ENCODE data around the gene NDST3. TPM values are rescaled to one million over a fixed set of nuclear protein-coding genes. Genes with fewer than 3 reads are reported as not detected.

The NDST3 gene
- polyA plus RNA-seq, 1 donor (not counting 4 experiments of a cell fraction or from before 2014, with no cell fraction given), result not detected

DNA sequence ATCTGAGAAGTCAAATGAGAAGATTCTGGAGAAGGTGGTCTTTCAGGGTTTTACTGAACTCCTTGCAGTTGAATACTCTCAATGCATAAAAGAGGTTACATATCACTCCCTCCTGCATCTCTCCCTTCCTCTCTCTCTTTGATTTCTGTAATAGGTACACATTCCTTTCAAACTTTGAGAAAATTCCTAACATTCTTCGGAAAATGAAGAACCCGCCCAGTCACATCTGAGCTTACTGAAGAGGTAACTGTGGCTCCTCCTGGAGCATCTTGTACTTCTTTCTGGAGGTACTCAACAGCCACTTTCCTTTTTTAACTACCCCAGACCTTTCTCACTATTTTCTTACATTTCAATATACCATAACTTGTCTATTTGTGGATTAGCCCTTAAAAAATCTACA is 24.7 kb downstream of the NDST3 start:
- no peaks in the 10 kb centered on the region for H3K9me3 ChIP-seq (ENCODE audit: control insufficient read depth, low read depth, low read length)
- DNase-seq (ENCODE audit: low read depth, low spot score) (no peak), FAIRE-seq (no peak)
- H3K4me1 ChIP-seq (ENCODE audit: control insufficient read depth, extremely low read depth, insufficient read depth, low read length), result no peaks in the 10 kb centered on the region
- H3K79me2 ChIP-seq (ENCODE audit: control insufficient read depth, insufficient read depth, low read length), result no peaks in the 10 kb centered on the region
- no peak overlapping the region for H3K9ac ChIP-seq (ENCODE audit: control insufficient read depth, extremely low read depth, insufficient read depth, low read length)
- H3K9me1 ChIP-seq (ENCODE audit: control insufficient read depth, extremely low read depth, insufficient read depth, low read length), result no peaks in the 10 kb centered on the region
- H4K20me1 ChIP-seq (ENCODE audit: control insufficient read depth, extremely low read depth, insufficient read depth, low read length), result no peaks in the 10 kb centered on the region
- H3K27me3 ChIP-seq (ENCODE audit: control insufficient read depth, extremely low read depth, insufficient read depth, low read length), result no peaks in the 10 kb centered on the region
- H3K36me3 ChIP-seq (ENCODE audit: control insufficient read depth in 2 of 2, extremely low read depth in 1 of 2, insufficient read depth in 2 of 2, low read length in 2 of 2), result no peaks in the 10 kb centered on the region
- dilution Hi-C loops (cut with MboI; ENCODE audit: extremely low pct_ligation_motif_present, low sequenced_read_pairs), result no loop called here
- no peak overlapping the region for H3K4me2 ChIP-seq (ENCODE audit: control insufficient read depth, extremely low read depth, insufficient read depth, low read depth, low read length)
- TF ChIP-seq, protein P1, sequence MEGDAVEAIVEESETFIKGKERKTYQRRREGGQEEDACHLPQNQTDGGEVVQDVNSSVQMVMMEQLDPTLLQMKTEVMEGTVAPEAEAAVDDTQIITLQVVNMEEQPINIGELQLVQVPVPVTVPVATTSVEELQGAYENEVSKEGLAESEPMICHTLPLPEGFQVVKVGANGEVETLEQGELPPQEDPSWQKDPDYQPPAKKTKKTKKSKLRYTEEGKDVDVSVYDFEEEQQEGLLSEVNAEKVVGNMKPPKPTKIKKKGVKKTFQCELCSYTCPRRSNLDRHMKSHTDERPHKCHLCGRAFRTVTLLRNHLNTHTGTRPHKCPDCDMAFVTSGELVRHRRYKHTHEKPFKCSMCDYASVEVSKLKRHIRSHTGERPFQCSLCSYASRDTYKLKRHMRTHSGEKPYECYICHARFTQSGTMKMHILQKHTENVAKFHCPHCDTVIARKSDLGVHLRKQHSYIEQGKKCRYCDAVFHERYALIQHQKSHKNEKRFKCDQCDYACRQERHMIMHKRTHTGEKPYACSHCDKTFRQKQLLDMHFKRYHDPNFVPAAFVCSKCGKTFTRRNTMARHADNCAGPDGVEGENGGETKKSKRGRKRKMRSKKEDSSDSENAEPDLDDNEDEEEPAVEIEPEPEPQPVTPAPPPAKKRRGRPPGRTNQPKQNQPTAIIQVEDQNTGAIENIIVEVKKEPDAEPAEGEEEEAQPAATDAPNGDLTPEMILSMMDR (optimal IDR thresholded peaks at IDR 0.05 in 1 of 3, IDR thresholded peaks at IDR 0.05 in 1 of 3, conservative IDR thresholded peaks at IDR 0.05 in 1 of 3; ENCODE audit: extremely low read depth in 1 of 3, insufficient read depth in 2 of 3, low read length in 3 of 3), result no peak
- no peak for TF ChIP-seq EZH2 (IDR thresholded peaks at IDR 0.05; ENCODE audit: low read length)
- no peak overlapping the region for H3K27ac ChIP-seq (ENCODE audit: control insufficient read depth, insufficient read depth, low read length)
- H3K4me3 ChIP-seq (ENCODE audit: control insufficient read depth in 2 of 3, extremely low read depth in 1 of 3, insufficient read depth in 2 of 3, low read depth in 1 of 3, low read length in 3 of 3), result no peak overlapping the region
- no peak overlapping the region for H2AFZ ChIP-seq (ENCODE audit: control insufficient read depth, low read length)

DNA sequence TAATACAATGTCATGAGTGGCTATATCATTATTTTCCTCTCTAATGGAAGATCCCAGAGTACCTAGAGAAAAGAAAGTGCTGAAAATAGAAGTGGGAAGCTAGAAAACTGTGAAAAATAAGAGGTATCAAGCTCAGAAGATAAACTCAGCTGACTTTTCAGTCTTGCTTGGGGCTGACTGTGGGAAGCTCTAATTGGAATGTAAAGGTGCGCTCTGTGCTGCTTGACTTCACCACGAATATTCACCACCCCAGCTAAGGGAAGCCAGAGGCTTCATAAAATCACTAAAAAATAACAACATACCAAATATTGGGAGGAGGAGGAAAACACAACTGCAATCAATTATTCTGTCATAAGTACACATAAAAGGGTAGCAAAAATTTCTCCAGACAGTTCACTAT is 25.1 kb downstream of the NDST3 start:
- H3K36me3 ChIP-seq (ENCODE audit: control insufficient read depth in 2 of 2, extremely low read depth in 1 of 2, insufficient read depth in 2 of 2, low read length in 2 of 2), result no peaks in the 10 kb centered on the region
- no peak for TF ChIP-seq EZH2 (IDR thresholded peaks at IDR 0.05; ENCODE audit: low read length)
- TF ChIP-seq, protein P1 (optimal IDR thresholded peaks at IDR 0.05 in 1 of 3, IDR thresholded peaks at IDR 0.05 in 1 of 3, conservative IDR thresholded peaks at IDR 0.05 in 1 of 3; ENCODE audit: extremely low read depth in 1 of 3, insufficient read depth in 2 of 3, low read length in 3 of 3), result no peak
- H3K9ac ChIP-seq (ENCODE audit: control insufficient read depth, extremely low read depth, insufficient read depth, low read length), result no peak overlapping the region
- H3K9me1 ChIP-seq (ENCODE audit: control insufficient read depth, extremely low read depth, insufficient read depth, low read length), result no peaks in the 10 kb centered on the region
- no peak overlapping the region for H3K4me3 ChIP-seq (ENCODE audit: control insufficient read depth in 2 of 3, extremely low read depth in 1 of 3, insufficient read depth in 2 of 3, low read depth in 1 of 3, low read length in 3 of 3)
- H3K4me2 ChIP-seq (ENCODE audit: control insufficient read depth, extremely low read depth, insufficient read depth, low read depth, low read length), result no peak overlapping the region
- no peaks in the 10 kb centered on the region for H3K79me2 ChIP-seq (ENCODE audit: control insufficient read depth, insufficient read depth, low read length)
- no peaks in the 10 kb centered on the region for H3K4me1 ChIP-seq (ENCODE audit: control insufficient read depth, extremely low read depth, insufficient read depth, low read length)
- H2AFZ ChIP-seq (ENCODE audit: control insufficient read depth, low read length), result no peak overlapping the region
- dilution Hi-C loops (cut with MboI; ENCODE audit: extremely low pct_ligation_motif_present, low sequenced_read_pairs), result no loop called here
- FAIRE-seq, result no peak
- H3K27me3 ChIP-seq (ENCODE audit: control insufficient read depth, extremely low read depth, insufficient read depth, low read length), result no peaks in the 10 kb centered on the region
- H3K9me3 ChIP-seq (ENCODE audit: control insufficient read depth, low read depth, low read length), result no peaks in the 10 kb centered on the region
- DNase-seq (ENCODE audit: low read depth, low spot score), result no peak
- no peak overlapping the region for H3K27ac ChIP-seq (ENCODE audit: control insufficient read depth, insufficient read depth, low read length)
- no peaks in the 10 kb centered on the region for H4K20me1 ChIP-seq (ENCODE audit: control insufficient read depth, extremely low read depth, insufficient read depth, low read length)
